MM.1S (cell line): ENCODE results near the gene RAB24.

Experiments used
- EZH2phosphoT487 ChIP-seq: fragments of 300-600 bp; sonication (generic); IDR thresholded peaks from 2 replicates; pipeline ENCODE4 v1.6.1; 2018; ENCODE audit warnings: antibody characterized with exemption, low read length
- TF ChIP-seq, protein P1 (sequence below): fragments of 300-600 bp; sonication (generic); IDR thresholded peaks from 2 replicates; pipeline ENCODE4 v1.5.1; 2016; ENCODE audit warnings: antibody characterized with exemption, low read length, mixed read lengths

DNA sequence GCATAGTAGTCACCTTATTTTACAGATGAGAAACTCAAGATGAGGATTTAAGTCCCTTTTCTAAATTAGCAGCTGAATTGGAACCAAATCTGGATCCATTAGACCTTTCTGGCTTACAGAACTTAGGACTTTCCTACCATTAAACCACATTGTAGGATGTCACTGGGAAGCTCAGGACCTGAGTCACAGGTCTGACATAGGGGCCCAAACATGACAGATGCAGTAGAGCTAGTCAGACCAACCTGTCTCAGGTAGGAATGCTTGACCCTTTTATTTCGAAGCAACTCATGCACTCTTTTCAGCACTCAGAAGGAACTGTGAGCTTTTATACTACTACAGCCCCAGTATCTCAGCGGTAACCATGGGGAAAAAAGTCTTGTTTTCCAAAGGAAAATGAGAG, 2.6 kb downstream of the RAB24 start:
- TF ChIP-seq, protein P1, sequence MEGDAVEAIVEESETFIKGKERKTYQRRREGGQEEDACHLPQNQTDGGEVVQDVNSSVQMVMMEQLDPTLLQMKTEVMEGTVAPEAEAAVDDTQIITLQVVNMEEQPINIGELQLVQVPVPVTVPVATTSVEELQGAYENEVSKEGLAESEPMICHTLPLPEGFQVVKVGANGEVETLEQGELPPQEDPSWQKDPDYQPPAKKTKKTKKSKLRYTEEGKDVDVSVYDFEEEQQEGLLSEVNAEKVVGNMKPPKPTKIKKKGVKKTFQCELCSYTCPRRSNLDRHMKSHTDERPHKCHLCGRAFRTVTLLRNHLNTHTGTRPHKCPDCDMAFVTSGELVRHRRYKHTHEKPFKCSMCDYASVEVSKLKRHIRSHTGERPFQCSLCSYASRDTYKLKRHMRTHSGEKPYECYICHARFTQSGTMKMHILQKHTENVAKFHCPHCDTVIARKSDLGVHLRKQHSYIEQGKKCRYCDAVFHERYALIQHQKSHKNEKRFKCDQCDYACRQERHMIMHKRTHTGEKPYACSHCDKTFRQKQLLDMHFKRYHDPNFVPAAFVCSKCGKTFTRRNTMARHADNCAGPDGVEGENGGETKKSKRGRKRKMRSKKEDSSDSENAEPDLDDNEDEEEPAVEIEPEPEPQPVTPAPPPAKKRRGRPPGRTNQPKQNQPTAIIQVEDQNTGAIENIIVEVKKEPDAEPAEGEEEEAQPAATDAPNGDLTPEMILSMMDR, result no peak
- TF ChIP-seq EZH2phosphoT487, result no peak
